ENCODE data around the gene CPNE8. TPM values are rescaled to one million over a fixed set of nuclear protein-coding genes. Genes with fewer than 3 reads are reported as not detected.

Gene CPNE8
- polyA plus RNA-seq, 2 of the 4 experiments (the other 2 are of a cell fraction): 8.0 to 30.1 TPM

DNA sequence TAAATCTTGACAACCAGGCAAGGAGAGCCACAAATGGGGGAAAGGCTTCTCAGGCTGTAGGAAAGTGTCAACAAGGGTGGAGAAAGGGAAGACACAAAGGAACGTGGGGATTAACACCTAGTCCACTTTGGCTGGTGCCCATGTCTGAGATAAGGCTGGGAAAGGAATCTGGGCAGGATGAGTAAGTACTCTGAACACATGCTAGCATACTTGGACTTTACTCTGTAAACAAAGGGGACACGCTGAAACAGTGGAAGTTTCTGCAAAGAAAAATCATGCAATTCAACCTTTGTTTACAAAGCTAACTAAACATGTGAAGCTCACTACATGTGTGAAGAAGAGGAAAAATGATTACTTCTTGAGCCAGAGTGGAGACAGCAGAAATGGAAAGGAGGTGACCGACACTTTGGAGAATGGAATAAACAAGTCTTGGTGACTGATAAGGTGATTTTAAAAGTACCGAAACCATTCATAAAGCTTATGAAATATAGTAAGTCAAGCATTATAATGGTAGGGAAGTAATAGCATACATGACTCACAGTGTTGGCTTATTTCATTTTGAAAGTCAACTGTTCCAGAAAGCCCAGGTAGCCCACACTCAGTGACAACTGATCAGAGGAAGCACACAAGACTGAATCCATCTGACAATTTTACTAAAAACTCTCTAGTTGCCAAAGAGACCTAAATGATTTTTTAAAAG is 13.2 kb downstream of the CPNE8 start (continued):
- TF ChIP-seq ZFP36 (IDR thresholded peaks at IDR 0.05; ENCODE audit: borderline replicate concordance, partially characterized antibody): peak; percentile 73
- TF ChIP-seq CEBPB (IDR thresholded peaks at IDR 0.05): peak; percentile 47 to 57; a peak in 3 of 4 replicates
- no peak for TF ChIP-seq HDAC2 (IDR thresholded peaks at IDR 0.05)
- no peak for TF ChIP-seq NR3C1 (IDR thresholded peaks at IDR 0.05)
- TF ChIP-seq, protein P1, sequence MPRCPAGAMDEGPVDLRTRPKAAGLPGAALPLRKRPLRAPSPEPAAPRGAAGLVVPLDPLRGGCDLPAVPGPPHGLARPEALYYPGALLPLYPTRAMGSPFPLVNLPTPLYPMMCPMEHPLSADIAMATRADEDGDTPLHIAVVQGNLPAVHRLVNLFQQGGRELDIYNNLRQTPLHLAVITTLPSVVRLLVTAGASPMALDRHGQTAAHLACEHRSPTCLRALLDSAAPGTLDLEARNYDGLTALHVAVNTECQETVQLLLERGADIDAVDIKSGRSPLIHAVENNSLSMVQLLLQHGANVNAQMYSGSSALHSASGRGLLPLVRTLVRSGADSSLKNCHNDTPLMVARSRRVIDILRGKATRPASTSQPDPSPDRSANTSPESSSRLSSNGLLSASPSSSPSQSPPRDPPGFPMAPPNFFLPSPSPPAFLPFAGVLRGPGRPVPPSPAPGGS (IDR thresholded peaks at IDR 0.05): peak; percentile 70; the same call in 2 of the 3 replicates
- TF ChIP-seq MYC (IDR thresholded peaks at IDR 0.05; ENCODE audit: borderline replicate concordance, low read length): peak; percentile 88; the same call in 1 of the 2 replicates
- TF ChIP-seq, protein P2, sequence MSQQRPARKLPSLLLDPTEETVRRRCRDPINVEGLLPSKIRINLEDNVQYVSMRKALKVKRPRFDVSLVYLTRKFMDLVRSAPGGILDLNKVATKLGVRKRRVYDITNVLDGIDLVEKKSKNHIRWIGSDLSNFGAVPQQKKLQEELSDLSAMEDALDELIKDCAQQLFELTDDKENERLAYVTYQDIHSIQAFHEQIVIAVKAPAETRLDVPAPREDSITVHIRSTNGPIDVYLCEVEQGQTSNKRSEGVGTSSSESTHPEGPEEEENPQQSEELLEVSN (IDR thresholded peaks at IDR 0.05; ENCODE audit: borderline replicate concordance, low read depth): no peak
- TF ChIP-seq, protein P3, sequence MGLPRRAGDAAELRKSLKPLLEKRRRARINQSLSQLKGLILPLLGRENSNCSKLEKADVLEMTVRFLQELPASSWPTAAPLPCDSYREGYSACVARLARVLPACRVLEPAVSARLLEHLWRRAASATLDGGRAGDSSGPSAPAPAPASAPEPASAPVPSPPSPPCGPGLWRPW (IDR thresholded peaks at IDR 0.05): 0 out of 2 replicates have a peak, but pooled peaks have one; percentile 6
- TF ChIP-seq GATA3 (IDR thresholded peaks at IDR 0.05; ENCODE audit: borderline replicate concordance): peak; percentile 93
- TF ChIP-seq FOSL2 (IDR thresholded peaks at IDR 0.05): peak; percentile 79
- peak; percentile 91 for TF ChIP-seq FOSL2 (CRISPR knock-in tag; IDR thresholded peaks at IDR 0.05)
- 0 out of 2 replicates have a peak, but pooled peaks have one; percentile 37 for TF ChIP-seq NPAS2 (CRISPR knock-in tag; IDR thresholded peaks at IDR 0.05; ENCODE audit: borderline replicate concordance)

DNA sequence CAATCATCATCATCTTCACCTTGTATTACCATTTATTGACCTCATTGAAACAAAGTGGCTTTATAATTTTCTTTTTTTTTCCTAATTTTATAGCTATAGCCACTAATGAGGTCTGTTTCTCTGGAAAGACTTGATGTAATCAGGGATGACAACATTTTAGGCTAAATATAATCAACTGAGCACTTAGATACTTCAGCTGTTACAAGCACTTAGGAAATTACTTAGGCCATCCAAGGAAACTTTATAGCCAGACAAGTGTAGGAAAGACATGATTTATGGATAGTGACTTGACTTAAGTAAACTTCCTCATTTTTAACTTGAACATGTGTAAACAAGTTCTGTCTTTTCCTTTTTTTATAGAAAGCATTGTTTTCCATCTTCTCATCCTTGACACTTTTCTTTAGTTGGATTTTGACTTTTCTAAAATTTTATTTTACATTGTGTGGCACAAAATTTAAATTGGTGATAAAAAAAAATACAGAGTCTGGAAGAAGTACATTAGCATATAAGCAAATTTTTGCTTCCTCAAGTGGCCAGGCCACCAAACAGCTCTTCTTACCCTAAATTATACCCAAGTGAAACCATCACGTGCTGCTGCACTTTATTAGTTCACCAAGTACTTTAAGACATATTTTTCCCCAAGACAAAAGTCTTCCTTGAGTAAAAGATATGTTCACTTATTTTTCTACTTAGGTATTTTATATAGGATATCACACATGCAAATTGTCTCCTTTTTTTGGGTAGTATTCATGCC is 15.1 kb downstream of the CPNE8 start:
- Histone ChIP-seq H3K9me3 (no peaks in the 10 kb centered on the region), H3K4me2 (peak overlapping the region; percentile 54), H3K4me1 (peaks cover 54% of the 10 kb centered on the region), H3K27ac (peak overlapping the region; percentile 28 to 40; a peak in 1 of 6 replicates), H3K4me3 (no peak overlapping the region)
- peak; percentile 57; the same call in 1 of the 2 replicates for TF ChIP-seq JUNB (IDR thresholded peaks at IDR 0.05)
- TF ChIP-seq ZFP36 (IDR thresholded peaks at IDR 0.05; ENCODE audit: borderline replicate concordance, partially characterized antibody): no peak
- no peak for TF ChIP-seq FOSL2 (IDR thresholded peaks at IDR 0.05)
- peak; percentile 55 for TF ChIP-seq FOSL2 (CRISPR knock-in tag; IDR thresholded peaks at IDR 0.05)
- ChIA-PET POLR2A (interaction anchor here (1.6 kb wide), 1 partner anchor 15 kb away, joined by 5 read pairs; the partner anchor contains the start of gene CPNE8), CTCF (interaction anchor here (1.6 kb wide), 1 partner anchor 16 kb away, joined by 5 read pairs; no protein-coding TSS in a partner anchor)
- ATAC-seq: no peak
- FAIRE-seq: no peak
- peak in 1 of 2 experiments; percentile 77 for DNase-seq (ENCODE audit: low read depth in 1 of 2, low spot score in 1 of 2)
- 67% methylated on average over 1 of the region's 1 CpG for WGBS (ENCODE audit: missing lambda C conversion rate)

DNA sequence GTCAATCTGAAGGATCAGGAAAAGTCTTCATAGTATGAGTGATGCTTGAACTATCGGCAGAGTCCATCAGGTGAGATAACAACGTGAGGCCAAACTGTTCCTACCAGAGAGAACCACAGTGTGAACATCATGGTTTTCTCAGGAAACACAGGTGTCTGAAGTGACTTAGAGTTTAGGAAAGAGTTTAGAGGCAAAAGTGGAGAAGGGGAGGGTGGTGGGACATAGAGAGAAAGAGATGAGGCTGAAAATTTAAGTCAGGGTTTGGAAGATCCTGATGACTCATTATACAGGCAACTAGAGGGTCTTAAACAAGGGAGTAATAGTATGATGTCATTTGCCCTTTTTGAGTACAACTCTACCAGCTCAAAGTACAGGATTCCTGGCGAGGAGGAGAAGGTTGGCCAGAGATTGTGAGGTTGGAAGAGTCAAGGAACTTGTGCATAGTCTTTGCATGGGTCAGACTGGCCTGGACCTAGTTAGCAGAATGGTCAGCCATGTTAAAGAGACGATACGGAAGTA is 16.0 kb downstream of the CPNE8 start:
- H3K9me3 ChIP-seq: no peaks in the 10 kb centered on the region
- DNase-seq (ENCODE audit: low read depth in 1 of 2, low spot score in 1 of 2): no peak
- TF ChIP-seq, protein P4, sequence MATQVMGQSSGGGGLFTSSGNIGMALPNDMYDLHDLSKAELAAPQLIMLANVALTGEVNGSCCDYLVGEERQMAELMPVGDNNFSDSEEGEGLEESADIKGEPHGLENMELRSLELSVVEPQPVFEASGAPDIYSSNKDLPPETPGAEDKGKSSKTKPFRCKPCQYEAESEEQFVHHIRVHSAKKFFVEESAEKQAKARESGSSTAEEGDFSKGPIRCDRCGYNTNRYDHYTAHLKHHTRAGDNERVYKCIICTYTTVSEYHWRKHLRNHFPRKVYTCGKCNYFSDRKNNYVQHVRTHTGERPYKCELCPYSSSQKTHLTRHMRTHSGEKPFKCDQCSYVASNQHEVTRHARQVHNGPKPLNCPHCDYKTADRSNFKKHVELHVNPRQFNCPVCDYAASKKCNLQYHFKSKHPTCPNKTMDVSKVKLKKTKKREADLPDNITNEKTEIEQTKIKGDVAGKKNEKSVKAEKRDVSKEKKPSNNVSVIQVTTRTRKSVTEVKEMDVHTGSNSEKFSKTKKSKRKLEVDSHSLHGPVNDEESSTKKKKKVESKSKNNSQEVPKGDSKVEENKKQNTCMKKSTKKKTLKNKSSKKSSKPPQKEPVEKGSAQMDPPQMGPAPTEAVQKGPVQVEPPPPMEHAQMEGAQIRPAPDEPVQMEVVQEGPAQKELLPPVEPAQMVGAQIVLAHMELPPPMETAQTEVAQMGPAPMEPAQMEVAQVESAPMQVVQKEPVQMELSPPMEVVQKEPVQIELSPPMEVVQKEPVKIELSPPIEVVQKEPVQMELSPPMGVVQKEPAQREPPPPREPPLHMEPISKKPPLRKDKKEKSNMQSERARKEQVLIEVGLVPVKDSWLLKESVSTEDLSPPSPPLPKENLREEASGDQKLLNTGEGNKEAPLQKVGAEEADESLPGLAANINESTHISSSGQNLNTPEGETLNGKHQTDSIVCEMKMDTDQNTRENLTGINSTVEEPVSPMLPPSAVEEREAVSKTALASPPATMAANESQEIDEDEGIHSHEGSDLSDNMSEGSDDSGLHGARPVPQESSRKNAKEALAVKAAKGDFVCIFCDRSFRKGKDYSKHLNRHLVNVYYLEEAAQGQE (IDR thresholded peaks at IDR 0.05): no peak
- TF ChIP-seq CEBPB (IDR thresholded peaks at IDR 0.05): no peak
- TF ChIP-seq RARB (CRISPR knock-in tag; IDR thresholded peaks at IDR 0.05): no peak
- no peak for TF ChIP-seq HOXA7 (CRISPR knock-in tag; IDR thresholded peaks at IDR 0.05)
- H3K4me3 ChIP-seq: no peak overlapping the region
- CTCF ChIA-PET: interaction anchor here (1.6 kb wide), 1 partner anchor 17 kb away, joined by 5 read pairs; no protein-coding TSS in a partner anchor
- 94% methylated on average over 5 of the region's 5 CpGs for WGBS (ENCODE audit: missing lambda C conversion rate)
- H3K4me1 ChIP-seq: peaks cover 54% of the 10 kb centered on the region
- H3K4me2 ChIP-seq: peak overlapping the region; percentile 54; the same call in 2 of the 3 replicates
- no peak for ATAC-seq
- POLR2A ChIA-PET: no interaction called here
- 0 out of 6 replicates have a peak overlapping the region, but pooled peaks of 1 of the 2 experiments have one; percentile 28 for H3K27ac ChIP-seq
- FAIRE-seq: no peak
